22Rv1 (cell line): Measurements from ENCODE around the gene SYTL1.

Source experiments
- H3K27ac ChIP-seq: fragments of 450-650 bp; 2 replicates; pipeline ENCODE4 v1.5.1; 2017
- ZFX ChIP-seq: fragments of 450-650 bp; IDR thresholded peaks from 2 replicates; pipeline ENCODE4 v1.6.1; 2017; ENCODE audit warnings: antibody characterized with exemption, borderline replicate concordance
- TF ChIP-seq, protein P1 (sequence below): fragments of 450-650 bp; IDR thresholded peaks from 2 replicates; pipeline ENCODE4 v1.5.1; 2017; ENCODE audit warnings: mild to moderate bottlenecking

Gene SYTL1

DNA sequence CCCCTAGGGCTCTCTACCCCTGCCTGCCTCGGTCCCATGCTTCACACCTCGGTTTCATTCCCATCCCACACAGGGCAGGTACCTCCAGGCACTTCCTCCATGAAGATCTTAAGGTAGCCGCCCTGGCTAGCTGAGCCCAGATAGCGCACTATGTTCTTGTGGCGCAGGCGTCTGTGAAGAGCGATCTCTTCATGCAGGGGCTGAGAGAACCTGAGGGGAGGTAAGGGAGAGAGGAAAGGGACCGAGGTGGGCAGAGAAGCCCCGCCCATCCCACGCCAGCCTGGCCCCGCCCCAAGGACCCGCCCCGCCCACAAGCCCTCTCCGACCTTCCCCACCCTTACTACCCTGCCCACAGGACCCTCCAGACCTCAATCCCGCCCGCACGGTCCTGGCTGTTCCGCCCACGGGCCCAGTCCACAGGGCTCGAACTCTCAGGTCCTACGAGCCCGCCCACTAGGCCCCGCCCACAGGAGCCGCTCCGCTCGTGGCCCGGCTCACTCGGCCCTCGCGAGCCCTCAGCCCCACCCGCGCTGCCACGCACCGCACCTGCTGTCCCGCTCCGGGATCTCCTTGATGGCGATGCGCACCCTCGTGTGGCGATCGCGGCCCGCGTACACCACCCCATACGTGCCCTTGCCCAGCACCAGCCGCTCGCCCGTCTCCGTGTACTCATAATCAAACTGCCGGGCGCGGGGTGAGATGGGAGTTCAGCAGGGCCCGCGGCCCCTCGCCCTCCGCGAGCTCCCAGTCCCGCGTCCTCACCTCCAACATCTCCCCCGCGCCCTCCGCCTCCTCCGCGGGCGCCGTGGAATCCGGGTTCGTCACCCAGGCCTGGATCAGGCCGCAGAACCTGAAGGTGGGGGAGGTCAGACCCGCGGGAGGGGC lies 18.6 kb downstream of the SYTL1 start:
- no peak overlapping the region for H3K27ac ChIP-seq
- no peak for TF ChIP-seq ZFX
- TF ChIP-seq, protein P1, sequence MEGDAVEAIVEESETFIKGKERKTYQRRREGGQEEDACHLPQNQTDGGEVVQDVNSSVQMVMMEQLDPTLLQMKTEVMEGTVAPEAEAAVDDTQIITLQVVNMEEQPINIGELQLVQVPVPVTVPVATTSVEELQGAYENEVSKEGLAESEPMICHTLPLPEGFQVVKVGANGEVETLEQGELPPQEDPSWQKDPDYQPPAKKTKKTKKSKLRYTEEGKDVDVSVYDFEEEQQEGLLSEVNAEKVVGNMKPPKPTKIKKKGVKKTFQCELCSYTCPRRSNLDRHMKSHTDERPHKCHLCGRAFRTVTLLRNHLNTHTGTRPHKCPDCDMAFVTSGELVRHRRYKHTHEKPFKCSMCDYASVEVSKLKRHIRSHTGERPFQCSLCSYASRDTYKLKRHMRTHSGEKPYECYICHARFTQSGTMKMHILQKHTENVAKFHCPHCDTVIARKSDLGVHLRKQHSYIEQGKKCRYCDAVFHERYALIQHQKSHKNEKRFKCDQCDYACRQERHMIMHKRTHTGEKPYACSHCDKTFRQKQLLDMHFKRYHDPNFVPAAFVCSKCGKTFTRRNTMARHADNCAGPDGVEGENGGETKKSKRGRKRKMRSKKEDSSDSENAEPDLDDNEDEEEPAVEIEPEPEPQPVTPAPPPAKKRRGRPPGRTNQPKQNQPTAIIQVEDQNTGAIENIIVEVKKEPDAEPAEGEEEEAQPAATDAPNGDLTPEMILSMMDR, result no peak

DNA sequence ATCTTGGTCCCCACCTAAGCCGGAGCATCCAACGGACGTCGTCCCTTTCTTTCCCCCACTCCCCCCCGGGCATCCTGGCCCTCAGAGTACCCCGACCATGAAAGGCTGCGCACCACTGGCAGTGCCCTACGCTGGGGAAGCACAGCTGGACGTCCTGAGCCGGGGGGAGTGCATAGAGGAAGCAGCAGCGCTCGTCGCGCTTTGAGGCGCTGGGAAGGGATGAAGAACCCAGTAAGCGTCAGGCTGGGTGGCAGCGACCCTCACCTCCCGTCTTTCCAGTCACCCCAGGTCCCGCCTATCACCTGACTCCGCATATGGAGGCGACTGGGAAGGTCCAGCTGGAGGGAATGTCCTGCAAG lies 19.2 kb downstream of the SYTL1 start:
- no peak overlapping the region for H3K27ac ChIP-seq
- no peak for TF ChIP-seq ZFX
- TF ChIP-seq, protein P1, result no peak

DNA sequence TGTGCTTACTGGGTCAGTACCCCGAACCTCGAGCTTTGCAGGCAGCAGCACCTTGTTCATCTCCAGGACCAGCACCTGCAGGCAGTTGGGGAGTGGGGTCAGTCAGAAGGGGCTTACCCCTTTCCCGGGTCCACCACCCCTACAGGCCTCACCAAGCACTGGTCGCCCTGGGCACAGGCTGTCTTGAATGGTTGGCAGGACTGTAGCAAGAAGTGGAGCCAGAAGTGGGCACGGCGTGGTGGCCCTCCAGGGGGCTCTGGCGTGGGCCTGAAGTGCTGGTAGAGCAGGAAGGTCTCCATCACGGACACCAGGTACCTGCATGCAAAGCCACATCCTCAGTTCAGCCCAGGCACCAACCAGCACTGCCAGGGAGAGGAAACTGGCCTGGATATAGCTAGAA lies 19.7 kb downstream of the SYTL1 start:
- TF ChIP-seq ZFX, result no peak
- TF ChIP-seq, protein P1, result no peak
- H3K27ac ChIP-seq, result no peak overlapping the region

DNA sequence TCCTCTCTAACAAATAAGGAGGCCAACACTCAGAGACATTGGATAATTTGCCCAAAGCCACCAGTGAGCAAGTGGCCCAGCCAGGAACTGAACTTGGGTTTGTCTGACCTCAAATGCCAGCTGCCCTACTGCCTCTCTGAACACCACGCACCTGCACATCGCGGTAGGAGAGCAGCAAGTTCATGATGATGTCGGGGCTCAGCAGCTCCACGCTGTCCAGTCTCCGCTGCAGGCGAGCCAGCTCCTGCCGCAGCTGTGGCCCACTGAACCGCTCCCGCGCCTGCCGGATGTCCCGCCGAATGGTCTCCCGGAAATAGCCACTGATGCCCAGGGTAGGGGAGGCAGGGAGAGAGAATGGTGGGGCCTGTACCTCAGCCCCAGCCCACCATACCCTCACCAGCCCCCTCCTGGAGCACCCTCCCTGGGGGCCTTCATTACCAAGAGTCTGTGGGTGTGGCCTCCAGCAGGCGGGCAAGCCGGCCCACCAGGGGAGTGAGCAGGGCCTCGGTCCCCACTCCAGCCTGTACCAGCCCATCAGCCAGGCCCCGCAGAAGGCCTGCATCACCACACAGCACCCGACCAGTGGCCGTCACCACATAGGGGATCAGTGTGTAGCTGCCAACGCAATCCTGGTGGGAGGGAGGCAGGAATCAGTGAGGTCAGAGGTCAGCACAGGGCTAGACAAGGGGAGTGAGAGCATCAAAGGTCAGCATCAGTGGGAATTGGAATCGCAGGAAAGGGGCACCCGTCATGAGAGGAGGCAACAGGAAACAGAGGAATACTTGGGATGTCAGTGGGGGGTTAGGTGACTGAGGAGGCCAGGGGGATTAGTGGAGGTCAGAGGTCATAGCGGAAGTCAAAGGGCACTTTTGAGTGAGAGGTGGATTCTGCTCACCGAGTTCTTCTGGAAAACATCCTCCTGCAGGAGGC lies 22.2 kb downstream of the SYTL1 start:
- TF ChIP-seq, protein P1, result no peak
- no peak for TF ChIP-seq ZFX

DNA sequence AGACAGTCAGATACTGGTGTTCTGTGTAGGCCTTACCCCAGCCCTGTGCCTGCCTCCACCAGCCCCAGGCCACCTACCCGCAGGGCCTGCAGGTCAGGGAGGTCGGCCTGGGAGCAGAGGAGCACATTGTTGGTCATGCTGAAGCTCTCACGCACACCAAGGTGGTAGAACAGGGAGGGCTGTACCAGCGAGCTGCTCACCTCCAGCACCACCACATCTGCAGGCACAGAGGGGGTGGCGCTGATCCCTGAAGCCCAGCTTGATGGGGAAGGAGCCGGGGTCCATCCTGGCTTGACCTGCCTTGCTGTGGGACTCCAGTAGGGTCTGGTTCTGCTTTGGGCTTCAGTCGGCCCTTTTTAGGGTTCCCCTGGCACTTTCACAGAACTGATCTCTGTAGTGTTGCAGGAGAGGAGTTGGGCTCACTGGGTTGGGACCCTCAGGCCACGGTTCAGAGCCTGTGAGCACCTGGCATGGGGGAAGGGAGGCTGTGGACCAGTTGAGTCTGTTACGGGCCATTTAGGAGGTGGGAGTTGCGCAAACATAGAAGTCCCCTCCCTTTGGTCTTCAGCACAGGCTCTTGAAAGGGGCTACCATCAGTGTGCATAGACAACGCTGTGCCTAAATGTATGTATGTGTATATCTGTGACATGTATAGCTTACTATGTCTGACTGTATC lies 23.0 kb downstream of the SYTL1 start:
- peak overlapping the region; percentile 97 for H3K27ac ChIP-seq
- TF ChIP-seq ZFX, result no peak
- TF ChIP-seq, protein P1, result no peak

More for the DNA sequence above, 22.2 kb downstream of the SYTL1 start:
- no peak overlapping the region for H3K27ac ChIP-seq

DNA sequence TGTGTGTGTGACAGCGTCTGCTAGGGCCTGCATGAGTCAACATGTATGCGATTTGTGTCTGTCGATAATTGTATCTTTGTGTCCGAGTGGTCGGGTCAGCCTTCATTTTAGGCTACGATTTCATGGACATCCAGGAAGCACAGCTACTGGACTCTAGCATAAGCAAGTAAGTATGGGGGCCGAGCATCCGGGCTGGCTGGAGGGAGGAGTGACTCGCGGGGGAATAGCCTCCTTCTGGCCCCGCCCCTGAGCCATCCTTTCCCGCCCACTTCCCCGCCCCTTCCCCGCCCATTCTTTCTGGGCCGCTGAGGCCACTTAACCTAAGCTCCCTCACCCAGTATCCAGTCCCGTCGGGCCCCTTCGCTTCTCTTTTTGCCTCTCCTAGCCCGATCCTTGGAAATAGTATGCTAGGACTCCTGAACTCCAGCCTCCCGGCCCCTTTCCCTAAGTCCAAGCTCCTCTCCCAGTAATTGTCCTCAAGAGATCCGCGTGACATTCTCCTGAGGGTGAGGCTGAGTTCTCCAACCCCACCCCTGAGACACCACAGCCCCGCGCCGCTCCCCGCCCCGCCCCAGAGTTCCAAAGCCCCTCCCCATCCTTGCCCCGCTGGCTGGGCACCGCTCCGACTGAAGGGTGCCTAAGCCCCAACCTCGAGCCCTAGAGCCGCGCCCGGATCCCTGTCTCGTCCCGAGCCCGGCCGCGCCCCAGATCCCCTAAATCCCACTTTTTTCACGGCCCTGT lies 23.7 kb downstream of the SYTL1 start:
- H3K27ac ChIP-seq, result peak overlapping the region; percentile 97

More for the DNA sequence above, 23.7 kb downstream of the SYTL1 start:
- TF ChIP-seq ZFX, result no peak
- TF ChIP-seq, protein P1, result no peak
